Neuronal stem cell (in vitro differentiated cells): ENCODE results near the gene TRPC3.

Experiments used
- DNase-seq: peaks from one replicate; pipeline ENCODE4 v3.0.0-alpha.2; 2013; ENCODE audit warnings: low spot score
- H2AFZ ChIP-seq: one replicate; pipeline ENCODE4 v1.6.1; 2013; ENCODE audit warnings: mild to moderate bottlenecking, low read length, inconsistent platforms
- H2AK5ac ChIP-seq: 2 replicates; pipeline ENCODE4 v1.6.1; 2013; ENCODE audit warnings: low read depth, mild to moderate bottlenecking, inconsistent platforms, low read length, moderate library complexity, mixed read lengths
- H2BK120ac ChIP-seq: 2 replicates; pipeline ENCODE4 v1.6.1; 2013; ENCODE audit warnings: low read depth, mild to moderate bottlenecking, inconsistent platforms, low read length, moderate library complexity, mixed read lengths
- H2BK12ac ChIP-seq: one replicate; pipeline ENCODE4 v1.6.1; 2013; ENCODE audit warnings: low read length, inconsistent platforms
- H2BK15ac ChIP-seq: 2 replicates; pipeline ENCODE4 v1.6.1; 2013; ENCODE audit warnings: mild to moderate bottlenecking, low read length, inconsistent platforms, mixed read lengths
- H2BK5ac ChIP-seq: one replicate; pipeline ENCODE4 v1.6.1; 2013; ENCODE audit warnings: inconsistent platforms, mild to moderate bottlenecking, low read length, moderate library complexity
- H3K14ac ChIP-seq: one replicate; pipeline ENCODE4 v1.6.1; 2013; ENCODE audit warnings: low read length, inconsistent platforms
- H3K18ac ChIP-seq: 2 replicates; pipeline ENCODE4 v1.6.1; 2013; ENCODE audit warnings: low read length, inconsistent platforms
- H3K23ac ChIP-seq: 2 replicates; pipeline ENCODE4 v1.6.1; 2013; ENCODE audit warnings: low read depth, mild to moderate bottlenecking, mixed read lengths, low read length, inconsistent platforms; ENCODE audit not compliant: poor library complexity
- H3K27ac ChIP-seq: replicated peaks from 3 replicates; pipeline ENCODE4 v1.5.1; 2013; ENCODE audit warnings: low read length, inconsistent platforms
- H3K27me3 ChIP-seq, 3 experiments: 2 replicates each; pipeline ENCODE4 v1.6.1; 2013; ENCODE audit warnings: low read length in 3 of 3, mild to moderate bottlenecking in 2 of 3, inconsistent platforms in 1 of 3, low read depth in 1 of 3, mixed read lengths in 1 of 3, moderate library complexity in 1 of 3; ENCODE audit not compliant: control insufficient read depth in 3 of 3, insufficient read depth in 3 of 3
- H3K36me3 ChIP-seq, 2 donors: replicated peaks in 1 of 2; 2 replicates each; pipeline ENCODE4 v1.6.1; 2013; ENCODE audit warnings: low read length in 2 of 2; ENCODE audit not compliant: control insufficient read depth in 2 of 2, insufficient read depth in 2 of 2
- H3K4ac ChIP-seq: 2 replicates; pipeline ENCODE4 v1.6.1; 2013; ENCODE audit warnings: inconsistent platforms, mild to moderate bottlenecking, low read length, moderate library complexity
- H3K4me1 ChIP-seq, 2 donors: 1 replicate in 1 of 2; 2 replicates in 1 of 2; pipeline ENCODE4 v1.6.1; 2013; ENCODE audit warnings: low read length in 2 of 2, low read depth in 1 of 2; ENCODE audit not compliant: control insufficient read depth in 2 of 2, insufficient read depth in 1 of 2
- H3K4me2 ChIP-seq: one replicate; pipeline ENCODE4 v1.6.1; 2013; ENCODE audit warnings: mild to moderate bottlenecking, low read length, inconsistent platforms; ENCODE audit not compliant: insufficient read depth, poor library complexity, severe bottlenecking
- H3K4me3 ChIP-seq, 2 donors: 2 replicates each; pipeline ENCODE4 v1.5.1; 2013; ENCODE audit warnings: low read length in 2 of 2, mild to moderate bottlenecking in 2 of 2, inconsistent platforms in 1 of 2, moderate library complexity in 1 of 2
- H3K79me1 ChIP-seq: one replicate; pipeline ENCODE4 v1.6.1; 2013; ENCODE audit warnings: low read depth, mild to moderate bottlenecking, inconsistent platforms, low read length, moderate library complexity
- H3K9ac ChIP-seq: one replicate; pipeline ENCODE4 v1.6.1; 2013; ENCODE audit warnings: mild to moderate bottlenecking, low read depth, low read length, inconsistent platforms; ENCODE audit not compliant: poor library complexity
- H3K9me3 ChIP-seq, 2 donors: replicated peaks in 1 of 2; 2 replicates each; pipeline versions ENCODE3 to v1.6.1; 2013; ENCODE audit warnings: low read length in 2 of 2, mild to moderate bottlenecking in 2 of 2, inconsistent platforms in 1 of 2, low read depth in 1 of 2, mixed read lengths in 1 of 2, moderate library complexity in 1 of 2; ENCODE audit not compliant: control insufficient read depth in 2 of 2, insufficient read depth in 1 of 2
- H4K8ac ChIP-seq: one replicate; pipeline ENCODE4 v1.6.1; 2013; ENCODE audit warnings: low read depth, mild to moderate bottlenecking, inconsistent platforms, low read length, moderate library complexity
- H4K91ac ChIP-seq: one replicate; pipeline ENCODE4 v1.6.1; 2013; ENCODE audit warnings: low read length, low read depth, mild to moderate bottlenecking, inconsistent platforms; ENCODE audit not compliant: poor library complexity
- WGBS, 2 donors: extraction: QIAGEN DNeasy Blood & Tissue Kit; methylation state at CpG; one replicate each; pipeline ENCODE4 v1.1.7; 2013; ENCODE audit warnings: missing lambda C conversion rate in 2 of 2, mixed read lengths in 1 of 2; ENCODE audit not compliant: insufficient read length in 2 of 2, insufficient replicate concordance in 1 of 2; ENCODE audit errors: extremely low coverage in 2 of 2; 5-methylcytosine and 5-hydroxymethylcytosine counted together

The TRPC3 gene

GRCh38 chr4:121939690-121940089 is 12.2 kb downstream of the TRPC3 start:
- no peak overlapping the region for H2BK15ac ChIP-seq
- H3K4me1 ChIP-seq = no peaks in the 10 kb centered on the region
- no peak overlapping the region for H2BK12ac ChIP-seq
- no peaks in the 10 kb centered on the region for H3K9me3 ChIP-seq
- H3K18ac ChIP-seq = no peak overlapping the region
- H3K36me3 ChIP-seq = no peaks in the 10 kb centered on the region
- H2AK5ac ChIP-seq = no peak overlapping the region
- no peak overlapping the region for H3K27ac ChIP-seq
- no peak overlapping the region for H3K9ac ChIP-seq
- no peak overlapping the region for H3K4me3 ChIP-seq
- H3K14ac ChIP-seq = no peak overlapping the region
- H4K8ac ChIP-seq = no peak overlapping the region
- no peak overlapping the region for H3K4ac ChIP-seq
- H3K23ac ChIP-seq = no peak overlapping the region
- H3K79me1 ChIP-seq = no peaks in the 10 kb centered on the region
- no peak overlapping the region for H4K91ac ChIP-seq
- H3K4me2 ChIP-seq = no peak overlapping the region
- no peak for DNase-seq
- no peaks in the 10 kb centered on the region for H3K27me3 ChIP-seq
- H2AFZ ChIP-seq = no peak overlapping the region
- no peak overlapping the region for H2BK120ac ChIP-seq
- no peak overlapping the region for H2BK5ac ChIP-seq
- no CpG with 5 or more reads among the region's 3 CpGs for WGBS, 2 donors

- DNase-seq = no peak
- Histone ChIP-seq H3K4ac (no peak overlapping the region), H3K27me3 (no peaks in the 10 kb centered on the region), H2BK12ac (no peak overlapping the region), H4K8ac (no peak overlapping the region), H3K4me2 (no peak overlapping the region), H2AK5ac (no peak overlapping the region), H3K4me1 (no peaks in the 10 kb centered on the region), H3K14ac (no peak overlapping the region), H3K9me3 (no peaks in the 10 kb centered on the region), H3K9ac (no peak overlapping the region), H4K91ac (no peak overlapping the region), H3K18ac (no peak overlapping the region), H2AFZ (no peak overlapping the region), H3K36me3 (no peaks in the 10 kb centered on the region), H2BK15ac (no peak overlapping the region), H3K4me3 (no peak overlapping the region), H3K23ac (no peak overlapping the region), H3K27ac (no peak overlapping the region), H2BK5ac (no peak overlapping the region), H3K79me1 (no peaks in the 10 kb centered on the region), H2BK120ac (no peak overlapping the region)
- no CpG with 5 or more reads among the region's 5 CpGs for WGBS, 2 donors
Observed at GRCh38 chr4:121938282-121939092, 13.4 kb downstream of the TRPC3 start.

GRCh38 chr4:121936101-121936500 is 15.8 kb downstream of the TRPC3 start:
- H3K9me3 ChIP-seq = peaks cover 0 to 2% of the 10 kb centered on the region in 2 donors
- no peak overlapping the region for H2BK120ac ChIP-seq
- H3K14ac ChIP-seq = no peak overlapping the region
- no peak overlapping the region for H3K4me3 ChIP-seq
- H3K4ac ChIP-seq = no peak overlapping the region
- no peak overlapping the region for H4K8ac ChIP-seq
- H2AK5ac ChIP-seq = no peak overlapping the region
- no peak overlapping the region for H2AFZ ChIP-seq
- no CpG with 5 or more reads among the region's 4 CpGs for WGBS, 2 donors
- H3K27me3 ChIP-seq = no peaks in the 10 kb centered on the region
- H3K79me1 ChIP-seq = no peaks in the 10 kb centered on the region
- H3K4me1 ChIP-seq = no peaks in the 10 kb centered on the region
- no peak overlapping the region for H3K4me2 ChIP-seq
- H3K36me3 ChIP-seq = no peaks in the 10 kb centered on the region
- no peak overlapping the region for H2BK15ac ChIP-seq
- DNase-seq = no peak
- H2BK5ac ChIP-seq = no peak overlapping the region
- no peak overlapping the region for H3K9ac ChIP-seq
- no peak overlapping the region for H3K18ac ChIP-seq
- no peak overlapping the region for H2BK12ac ChIP-seq
- no peak overlapping the region for H3K27ac ChIP-seq
- no peak overlapping the region for H3K23ac ChIP-seq
- H4K91ac ChIP-seq = no peak overlapping the region

- H2BK15ac ChIP-seq = no peak overlapping the region
- no peak overlapping the region for H2BK5ac ChIP-seq
- no peak overlapping the region for H3K9ac ChIP-seq
- H3K4me3 ChIP-seq = no peak overlapping the region
- no peak overlapping the region for H2BK120ac ChIP-seq
- no CpG with 5 or more reads among the region's 1 CpG for WGBS, 2 donors
- H3K4ac ChIP-seq = no peak overlapping the region
- no peak overlapping the region for H3K18ac ChIP-seq
- H3K4me2 ChIP-seq = no peak overlapping the region
- H3K36me3 ChIP-seq = no peaks in the 10 kb centered on the region
- H3K27me3 ChIP-seq = no peaks in the 10 kb centered on the region
- no peak overlapping the region for H2BK12ac ChIP-seq
- DNase-seq = no peak
- H4K8ac ChIP-seq = no peak overlapping the region
- no peaks in the 10 kb centered on the region for H3K79me1 ChIP-seq
- H3K4me1 ChIP-seq = no peaks in the 10 kb centered on the region
- H3K27ac ChIP-seq = no peak overlapping the region
- no peak overlapping the region for H2AK5ac ChIP-seq
- H3K9me3 ChIP-seq = peaks cover 0 to 2% of the 10 kb centered on the region in 2 donors
- no peak overlapping the region for H2AFZ ChIP-seq
- no peak overlapping the region for H3K23ac ChIP-seq
- H3K14ac ChIP-seq = no peak overlapping the region
- H4K91ac ChIP-seq = no peak overlapping the region
Observed at GRCh38 chr4:121934635-121935034, 17.2 kb downstream of the TRPC3 start.
